Stomach (tissue), 9 donors: Measurements from ENCODE around the gene RBM10. TPM values are rescaled to one million over a fixed set of nuclear protein-coding genes. Genes with fewer than 3 reads are reported as not detected.

Experiments
- DNase-seq, 2 donors: peaks; one replicate each; pipeline versions ENCODE4 v3.0.0 to v3.0.0-alpha.2; 2013 to 2019
- H3K27ac ChIP-seq, 5 donors: fragments of 200-600 bp in 4 of 5; sonication (generic) in 4 of 5; one replicate each; pipeline ENCODE4 v1.5.1; 2013 to 2019; ENCODE audit warnings: mild to moderate bottlenecking in 1 of 5, moderate library complexity in 1 of 5
- H3K27me3 ChIP-seq, 3 donors: fragments of 200-600 bp; sonication (generic); one replicate each; pipeline ENCODE4 v1.5.1; 2017 to 2019; ENCODE audit warnings: mixed run types in 1 of 3
- H3K36me3 ChIP-seq, 4 donors: fragments of 200-600 bp; sonication (generic); 1 replicate in 3 of 4; 2 replicates in 1 of 4; pipeline ENCODE4 v1.5.1; 2016 to 2019
- H3K4me1 ChIP-seq, 4 donors: fragments of 200-600 bp; sonication (generic); one replicate each; pipeline ENCODE4 v1.5.1; 2016 to 2019
- H3K4me3 ChIP-seq, 4 donors: fragments of 200-600 bp; sonication (generic) in 3 of 4; one replicate each; pipeline ENCODE4 v1.5.1; 2016 to 2019; ENCODE audit warnings: mild to moderate bottlenecking in 1 of 4
- H3K9me3 ChIP-seq, 4 donors: fragments of 200-600 bp; sonication (generic); one replicate each; pipeline ENCODE4 v1.5.1; 2016 to 2019
- EP300 ChIP-seq: sonication (generic); formaldehyde crosslinking; IDR thresholded peaks from one replicate; pipeline ENCODE4 v1.6.1; 2017; ENCODE audit warnings: antibody characterized with exemption
- POLR2A ChIP-seq, 4 donors: fragments of 450-650 bp; IDR thresholded peaks; one replicate each; pipeline ENCODE4 v1.6.1; 2016; ENCODE audit warnings: antibody characterized with exemption in 4 of 4, control low read depth in 2 of 4, mild to moderate bottlenecking in 1 of 4, moderate library complexity in 1 of 4
- POLR2AphosphoS5 ChIP-seq, 3 donors: sonication (generic); formaldehyde crosslinking; IDR thresholded peaks; one replicate each; pipeline ENCODE4 v1.6.1; 2016; ENCODE audit warnings: antibody characterized with exemption in 3 of 3
- WGBS, 5 donors: extraction: QIAGEN DNeasy Blood & Tissue Kit in 3 of 5; methylation state at CpG; one replicate each; pipeline versions ENCODE4 v1.1.5 to v1.1.7; 2013 to 2018; 5-methylcytosine and 5-hydroxymethylcytosine counted together
- intact Hi-C: fragments of 100-400 bp; cut with DNase I; formaldehyde crosslinking; loops from one replicate; pipeline ENCODE4 v1.15.1; 2023; ENCODE audit warnings: low total_unique reads
- polyA plus RNA-seq, 3 donors: library from polyadenylated mRNA; stranded (reverse); fragments of 200-250 nt; gene quantifications; one replicate each; pipeline ENCODE4 v1.2.3, GENCODE V29; 2013
- total RNA-seq, 5 donors: library from RNA; depleted of rRNA; stranded (reverse); fragments of >200 nt; gene quantifications; one replicate each; pipeline versions ENCODE4 v1.1.0 to v1.2.3, GENCODE V29; 2014 to 2016
- TF ChIP-seq, protein P1 (sequence below), 7 experiments: fragments of 450-650 bp in 4 of 7; fragments of 200-600 bp in 3 of 7; sonication (generic) in 3 of 7; IDR thresholded peaks; one replicate each; pipeline ENCODE4 v1.5.1; 2016 to 2019; ENCODE audit warnings: antibody characterized with exemption in 7 of 7, control low read depth in 2 of 7, mild to moderate bottlenecking in 1 of 7
- donor health status: healthy with polysubstance abuse.
- donor health status: Bipolar disorder and iron deficiency.
- donor health status: healthy.

RBM10 gene
- total and polyA plus RNA-seq, 8 donors: 1.8 to 51.3 (median 24.9) TPM

GRCh38 chrX:47224896-47225290 lies 79.9 kb downstream of the RBM10 start:
- intact Hi-C loops: no loop called here
- no peak for DNase-seq

DNA sequence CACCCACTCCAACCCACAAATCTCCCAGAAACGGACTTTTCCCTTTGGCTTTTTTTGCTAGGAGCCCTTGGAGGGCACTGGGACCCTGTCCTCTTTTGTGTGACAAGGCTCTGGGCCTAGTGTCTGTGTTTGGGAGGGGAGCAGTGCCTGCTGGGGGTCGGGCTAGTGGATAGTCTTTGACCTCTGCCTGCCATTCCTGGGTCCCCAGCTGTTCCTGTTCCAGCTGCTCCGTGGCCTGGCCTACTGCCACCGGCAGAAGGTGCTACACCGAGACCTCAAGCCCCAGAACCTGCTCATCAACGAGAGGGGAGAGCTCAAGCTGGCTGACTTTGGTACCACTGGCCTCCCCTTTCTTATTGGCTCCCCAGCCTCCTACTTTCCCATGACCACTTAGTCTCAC lies 81.0 kb downstream of the RBM10 start:
- Histone ChIP-seq H3K4me1 (peaks cover 0 to 8% (median 4%) of the 10 kb centered on the region in 4 donors), H3K4me3 (no peak overlapping the region), H3K36me3 (peaks cover 39 to 73% (median 67%) of the 10 kb centered on the region in 4 donors), H3K27ac (no peak overlapping the region), H3K9me3 (no peaks in the 10 kb centered on the region), H3K27me3 (no peaks in the 10 kb centered on the region)
- DNase-seq: no peak
- 83 to 92% (median 87%) methylated on average over 3 to 6 of the region's 6 CpGs for whole genome bisulfite sequencing, 5 donors
- TF ChIP-seq EP300 (no peak), POLR2A (IDR thresholded peaks at IDR 0.05) (no peak), POLR2AphosphoS5 (IDR thresholded peaks at IDR 0.05) (no peak)
- TF ChIP-seq, protein P1, sequence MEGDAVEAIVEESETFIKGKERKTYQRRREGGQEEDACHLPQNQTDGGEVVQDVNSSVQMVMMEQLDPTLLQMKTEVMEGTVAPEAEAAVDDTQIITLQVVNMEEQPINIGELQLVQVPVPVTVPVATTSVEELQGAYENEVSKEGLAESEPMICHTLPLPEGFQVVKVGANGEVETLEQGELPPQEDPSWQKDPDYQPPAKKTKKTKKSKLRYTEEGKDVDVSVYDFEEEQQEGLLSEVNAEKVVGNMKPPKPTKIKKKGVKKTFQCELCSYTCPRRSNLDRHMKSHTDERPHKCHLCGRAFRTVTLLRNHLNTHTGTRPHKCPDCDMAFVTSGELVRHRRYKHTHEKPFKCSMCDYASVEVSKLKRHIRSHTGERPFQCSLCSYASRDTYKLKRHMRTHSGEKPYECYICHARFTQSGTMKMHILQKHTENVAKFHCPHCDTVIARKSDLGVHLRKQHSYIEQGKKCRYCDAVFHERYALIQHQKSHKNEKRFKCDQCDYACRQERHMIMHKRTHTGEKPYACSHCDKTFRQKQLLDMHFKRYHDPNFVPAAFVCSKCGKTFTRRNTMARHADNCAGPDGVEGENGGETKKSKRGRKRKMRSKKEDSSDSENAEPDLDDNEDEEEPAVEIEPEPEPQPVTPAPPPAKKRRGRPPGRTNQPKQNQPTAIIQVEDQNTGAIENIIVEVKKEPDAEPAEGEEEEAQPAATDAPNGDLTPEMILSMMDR (IDR thresholded peaks at IDR 0.05): no peak
- intact Hi-C loops: no loop called here

More at GRCh38 chrX:47224896-47225290, 79.9 kb downstream of the RBM10 start:
- no peaks in the 10 kb centered on the region for H3K27me3 ChIP-seq
- no peak overlapping the region for H3K27ac ChIP-seq
- H3K9me3 ChIP-seq: no peaks in the 10 kb centered on the region
- H3K4me1 ChIP-seq: peaks cover 0 to 20% (median 15%) of the 10 kb centered on the region in 4 donors
- WGBS, 5 donors: 89 to 96% (median 92%) methylated on average over 2 to 4 of the region's 4 CpGs
- peaks cover 39 to 73% (median 67%) of the 10 kb centered on the region in 4 donors for H3K36me3 ChIP-seq
- TF ChIP-seq, protein P1 (IDR thresholded peaks at IDR 0.05): no peak
- TF ChIP-seq EP300 (no peak), POLR2A (IDR thresholded peaks at IDR 0.05) (no peak), POLR2AphosphoS5 (IDR thresholded peaks at IDR 0.05) (no peak)
- no peak overlapping the region for H3K4me3 ChIP-seq

DNA sequence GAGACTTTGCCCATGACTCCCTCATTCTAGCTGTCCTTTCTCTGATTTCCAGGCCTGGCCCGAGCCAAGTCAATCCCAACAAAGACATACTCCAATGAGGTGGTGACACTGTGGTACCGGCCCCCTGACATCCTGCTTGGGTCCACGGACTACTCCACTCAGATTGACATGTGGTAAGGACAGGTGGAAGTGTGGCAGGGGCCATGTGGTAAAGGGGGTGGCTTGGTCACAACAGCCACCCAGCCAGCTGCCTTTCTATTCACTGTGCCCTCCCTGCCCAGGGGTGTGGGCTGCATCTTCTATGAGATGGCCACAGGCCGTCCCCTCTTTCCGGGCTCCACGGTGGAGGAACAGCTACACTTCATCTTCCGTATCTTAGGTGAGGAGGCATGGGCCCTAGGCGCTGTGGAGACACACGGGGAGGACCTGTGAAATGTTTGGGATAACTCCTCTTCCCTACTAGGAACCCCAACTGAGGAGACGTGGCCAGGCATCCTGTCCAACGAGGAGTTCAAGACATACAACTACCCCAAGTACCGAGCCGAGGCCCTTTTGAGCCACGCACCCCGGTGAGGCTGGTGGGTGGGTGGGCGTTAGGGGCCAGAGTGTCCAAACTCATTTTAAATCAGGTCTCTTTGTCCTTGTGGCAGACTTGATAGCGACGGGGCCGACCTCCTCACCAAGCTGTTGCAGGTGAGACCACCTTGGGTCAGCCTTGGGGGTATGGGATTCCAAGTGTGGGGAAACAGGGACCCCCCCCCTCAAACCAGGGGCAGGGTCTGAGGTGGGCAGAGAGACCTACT lies 81.7 kb downstream of the RBM10 start:
- DNase-seq: no peak
- intact Hi-C loops: no loop called here
- H3K9me3 ChIP-seq: no peaks in the 10 kb centered on the region
- H3K4me3 ChIP-seq: no peak overlapping the region
- H3K27me3 ChIP-seq: no peaks in the 10 kb centered on the region
- H3K4me1 ChIP-seq: peaks cover 0 to 2% (median under 1%) of the 10 kb centered on the region in 4 donors
- TF ChIP-seq EP300 (no peak), POLR2A (IDR thresholded peaks at IDR 0.05) (no peak), POLR2AphosphoS5 (IDR thresholded peaks at IDR 0.05) (no peak)
- TF ChIP-seq, protein P1 (IDR thresholded peaks at IDR 0.05): no peak
- peaks cover 39 to 69% (median 67%) of the 10 kb centered on the region in 4 donors for H3K36me3 ChIP-seq
- 89 to 96% (median 92%) methylated on average over 7 to 19 of the region's 19 CpGs for WGBS, 5 donors
- no peak overlapping the region for H3K27ac ChIP-seq

- Histone ChIP-seq H3K4me1 (peaks cover 0 to 2% (median 0%) of the 10 kb centered on the region in 4 donors), H3K27ac (no peak overlapping the region), H3K9me3 (no peaks in the 10 kb centered on the region), H3K4me3 (no peak overlapping the region), H3K36me3 (peaks cover 39 to 69% (median 67%) of the 10 kb centered on the region in 4 donors), H3K27me3 (no peaks in the 10 kb centered on the region)
- intact Hi-C loops: no loop called here
- WGBS, 5 donors: 90 to 95% (median 92%) methylated on average over 9 of the region's 9 CpGs
- no peak for DNase-seq
- no peak for TF ChIP-seq POLR2AphosphoS5 (IDR thresholded peaks at IDR 0.05)
- TF ChIP-seq EP300: no peak
- TF ChIP-seq, protein P1 (IDR thresholded peaks at IDR 0.05): no peak
- TF ChIP-seq POLR2A (IDR thresholded peaks at IDR 0.05): no peak
Measured at GRCh38 chrX:47227334-47227583, 82.2 kb downstream of the RBM10 start.
